ENCODE results near the gene BRCC3.

The BRCC3 gene

GRCh38 chrX:155048977-155049619 is 22.2 kb upstream of the BRCC3 start:
- H3K9me3 ChIP-seq (ENCODE audit: control insufficient read depth, insufficient read depth, low read length), result no peaks in the 10 kb centered on the region

DNA sequence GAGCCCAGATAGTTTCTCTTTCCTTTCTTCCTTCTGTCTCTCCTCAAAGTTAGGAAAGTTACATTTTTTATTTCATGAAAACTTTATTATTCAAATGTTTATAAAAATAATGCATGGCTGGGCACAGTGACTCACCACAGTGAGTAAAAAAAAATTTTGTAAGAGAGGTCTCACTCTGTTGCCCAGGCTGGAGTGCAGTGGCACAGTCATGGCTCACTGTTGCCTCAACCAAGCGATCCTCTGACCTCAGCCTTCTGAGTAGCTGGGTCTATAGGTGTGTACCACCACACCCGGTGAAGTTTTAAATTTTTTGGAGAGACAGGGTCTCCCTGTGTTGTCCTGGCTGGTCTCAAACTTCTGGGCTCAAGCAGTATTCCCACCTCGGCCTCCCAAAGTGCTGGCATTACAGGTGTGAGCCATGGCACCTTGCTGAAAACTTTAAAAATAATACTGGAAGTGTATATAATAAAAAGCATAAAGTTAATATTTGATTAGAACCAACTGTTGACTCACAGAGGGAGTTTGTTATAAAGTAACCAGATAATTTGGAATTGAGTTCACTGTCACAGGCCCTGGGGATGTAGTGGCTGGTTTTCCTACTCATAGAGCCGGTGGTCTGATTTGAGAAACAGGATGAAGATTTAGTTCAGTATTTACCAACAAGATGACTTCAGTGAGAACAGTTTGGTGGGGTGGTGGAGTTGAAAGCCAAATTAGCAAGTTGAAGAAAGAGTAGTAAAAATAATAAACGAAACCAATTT is 18.4 kb upstream of the BRCC3 start:
- H3K36me3 ChIP-seq (ENCODE audit: insufficient read depth, low read length), result no peaks in the 10 kb centered on the region
- no peak overlapping the region for H3K9ac ChIP-seq (ENCODE audit: low read depth, low read length)
- no peaks in the 10 kb centered on the region for H3K9me3 ChIP-seq (ENCODE audit: control insufficient read depth, insufficient read depth, low read length)
- H3K4me1 ChIP-seq (ENCODE audit: insufficient read depth, low read length), result 0 out of 2 replicates have a peak, but pooled peaks cover 7% of the 10 kb centered on the region

More at GRCh38 chrX:155048977-155049619, 22.2 kb upstream of the BRCC3 start:
- H3K36me3 ChIP-seq (ENCODE audit: insufficient read depth, low read length), result no peaks in the 10 kb centered on the region
- H3K4me1 ChIP-seq (ENCODE audit: insufficient read depth, low read length), result no peaks in the 10 kb centered on the region
- no peak overlapping the region for H3K9ac ChIP-seq (ENCODE audit: low read depth, low read length)

GRCh38 chrX:155053656-155054055 is 17.7 kb upstream of the BRCC3 start:
- 0 out of 2 replicates have a peak, but pooled peaks cover 7% of the 10 kb centered on the region for H3K4me1 ChIP-seq (ENCODE audit: insufficient read depth, low read length)
- no peaks in the 10 kb centered on the region for H3K36me3 ChIP-seq (ENCODE audit: insufficient read depth, low read length)
- no peak overlapping the region for H3K9ac ChIP-seq (ENCODE audit: low read depth, low read length)
- H3K9me3 ChIP-seq (ENCODE audit: control insufficient read depth, insufficient read depth, low read length), result no peaks in the 10 kb centered on the region

DNA sequence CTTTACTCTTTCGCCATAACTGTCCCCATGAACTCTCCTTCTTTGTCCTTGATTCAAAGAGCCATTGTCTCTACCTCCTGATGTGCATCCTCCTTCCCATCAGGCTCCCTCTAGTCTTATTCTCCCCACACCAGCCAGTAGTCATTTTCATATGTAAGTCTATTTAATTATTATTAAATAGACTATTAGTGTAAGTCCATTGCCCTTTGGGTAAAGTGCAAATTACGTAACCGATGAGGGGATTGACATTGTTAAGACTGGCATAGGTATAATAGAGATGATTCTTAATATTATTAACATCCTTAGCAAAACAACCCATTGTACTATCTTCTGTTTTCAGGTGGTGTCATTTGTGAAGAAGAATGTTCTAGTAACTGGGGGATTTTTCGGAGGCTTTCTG is 17.1 kb upstream of the BRCC3 start:
- Histone ChIP-seq H3K9me3 (ENCODE audit: control insufficient read depth, insufficient read depth, low read length) (no peaks in the 10 kb centered on the region), H3K9ac (ENCODE audit: low read depth, low read length) (no peak overlapping the region), H3K4me1 (ENCODE audit: insufficient read depth, low read length) (0 out of 2 replicates have a peak, but pooled peaks cover 7% of the 10 kb centered on the region), H3K36me3 (ENCODE audit: insufficient read depth, low read length) (no peaks in the 10 kb centered on the region)

- Histone ChIP-seq H3K9me3 (ENCODE audit: control insufficient read depth, insufficient read depth, low read length) (no peaks in the 10 kb centered on the region), H3K4me1 (ENCODE audit: insufficient read depth, low read length) (0 out of 2 replicates have a peak, but pooled peaks cover 7% of the 10 kb centered on the region), H3K9ac (ENCODE audit: low read depth, low read length) (no peak overlapping the region), H3K36me3 (ENCODE audit: insufficient read depth, low read length) (no peaks in the 10 kb centered on the region)
Observed at GRCh38 chrX:155055494-155055893, 15.8 kb upstream of the BRCC3 start.

DNA sequence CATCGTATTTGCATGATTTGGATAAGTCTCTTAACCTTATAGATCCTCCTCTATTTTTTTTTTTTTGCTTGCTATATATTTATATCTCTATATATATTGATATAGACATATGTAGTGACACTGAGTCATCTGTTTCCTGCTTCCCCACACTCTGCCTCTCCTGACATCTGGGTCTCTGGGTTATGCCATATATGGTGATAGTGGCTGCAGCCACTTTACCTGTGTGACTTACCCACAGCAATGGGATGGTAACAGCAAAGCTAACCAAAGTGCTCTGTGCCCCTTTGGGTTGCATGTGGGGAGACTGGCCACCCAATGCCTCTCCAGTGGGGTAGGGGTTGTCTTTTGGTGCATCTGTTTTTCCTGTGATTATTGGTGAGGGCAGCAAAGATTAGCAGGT is 14.8 kb upstream of the BRCC3 start:
- Histone ChIP-seq H3K36me3 (ENCODE audit: insufficient read depth, low read length) (no peaks in the 10 kb centered on the region), H3K9ac (ENCODE audit: low read depth, low read length) (no peak overlapping the region), H3K4me1 (ENCODE audit: insufficient read depth, low read length) (0 out of 2 replicates have a peak, but pooled peaks cover 7% of the 10 kb centered on the region), H3K9me3 (ENCODE audit: control insufficient read depth, insufficient read depth, low read length) (no peaks in the 10 kb centered on the region)

DNA sequence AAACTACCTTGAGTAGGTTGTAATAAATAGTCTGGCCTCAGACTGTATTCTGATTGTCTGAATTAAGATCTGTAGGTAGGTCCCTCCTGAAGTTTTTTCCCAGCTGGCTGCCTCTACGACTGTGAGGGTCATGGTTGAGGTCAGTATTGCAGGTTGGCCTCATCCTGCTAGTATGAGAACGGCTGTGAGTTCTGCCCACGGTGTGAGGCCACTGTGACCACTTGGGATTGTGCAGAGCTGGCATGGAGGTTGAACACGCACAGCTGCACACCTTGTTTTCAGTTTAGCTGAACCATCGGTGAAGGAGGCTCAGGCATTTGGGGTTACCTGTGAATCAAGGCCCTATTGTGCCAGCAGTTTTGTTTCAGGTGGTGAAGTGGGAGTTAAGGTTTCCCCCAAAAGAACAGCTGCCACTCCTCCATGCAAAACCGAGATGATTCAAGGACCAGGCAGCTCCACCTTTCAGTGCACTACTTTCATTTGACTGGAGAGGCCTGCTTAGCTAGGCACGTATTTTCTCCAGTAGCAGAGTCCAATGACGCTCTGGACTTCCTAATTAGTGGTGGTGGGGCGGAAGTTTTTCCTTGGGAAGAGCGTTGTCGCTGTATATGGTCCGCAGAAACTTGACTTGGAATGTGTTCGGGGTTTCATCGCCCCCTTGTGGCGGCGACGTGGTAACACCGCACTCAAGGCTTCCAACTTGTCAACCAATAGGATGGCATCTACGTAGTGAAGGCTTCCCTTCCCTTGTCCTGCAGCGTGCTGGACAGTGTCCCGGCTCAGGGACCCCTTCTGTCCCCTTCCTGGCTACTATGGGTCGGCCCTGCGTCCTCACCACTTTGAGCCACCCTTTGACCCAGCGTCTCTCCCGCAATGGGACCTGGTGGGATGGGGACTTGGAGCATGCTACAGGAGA is 14.2 kb upstream of the BRCC3 start:
- Histone ChIP-seq H3K36me3 (ENCODE audit: insufficient read depth, low read length) (no peaks in the 10 kb centered on the region), H3K9ac (ENCODE audit: low read depth, low read length) (peak overlapping the region; percentile 29; the same call in 1 of the 2 replicates), H3K9me3 (ENCODE audit: control insufficient read depth, insufficient read depth, low read length) (no peaks in the 10 kb centered on the region), H3K4me1 (ENCODE audit: insufficient read depth, low read length) (0 out of 2 replicates have a peak, but pooled peaks cover 7% of the 10 kb centered on the region)

DNA sequence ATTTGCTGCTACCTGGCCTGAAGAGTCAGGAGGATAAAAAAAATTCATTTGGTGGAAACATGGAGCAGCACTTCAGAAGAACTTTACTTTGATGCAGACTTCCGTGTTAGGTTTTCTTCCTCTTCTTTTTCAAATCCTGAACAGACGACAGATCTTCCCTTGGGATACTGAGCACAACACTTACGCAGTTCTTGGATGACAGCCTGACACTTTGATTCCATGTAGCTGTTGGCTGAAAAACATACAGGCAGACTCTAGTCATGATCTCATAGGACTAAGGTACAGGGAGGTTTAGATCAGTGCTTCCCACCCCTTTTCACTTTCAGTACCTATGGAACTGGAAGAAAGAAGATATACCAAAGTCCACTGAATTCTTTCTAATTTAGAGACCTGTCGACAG is 9.5 kb upstream of the BRCC3 start:
- peaks cover 10% of the 10 kb centered on the region; the same call in 1 of the 2 replicates for H3K4me1 ChIP-seq (ENCODE audit: insufficient read depth, low read length)
- H3K9ac ChIP-seq (ENCODE audit: low read depth, low read length), result no peak overlapping the region
- no peaks in the 10 kb centered on the region for H3K36me3 ChIP-seq (ENCODE audit: insufficient read depth, low read length)
- H3K9me3 ChIP-seq (ENCODE audit: control insufficient read depth, insufficient read depth, low read length), result no peaks in the 10 kb centered on the region

DNA sequence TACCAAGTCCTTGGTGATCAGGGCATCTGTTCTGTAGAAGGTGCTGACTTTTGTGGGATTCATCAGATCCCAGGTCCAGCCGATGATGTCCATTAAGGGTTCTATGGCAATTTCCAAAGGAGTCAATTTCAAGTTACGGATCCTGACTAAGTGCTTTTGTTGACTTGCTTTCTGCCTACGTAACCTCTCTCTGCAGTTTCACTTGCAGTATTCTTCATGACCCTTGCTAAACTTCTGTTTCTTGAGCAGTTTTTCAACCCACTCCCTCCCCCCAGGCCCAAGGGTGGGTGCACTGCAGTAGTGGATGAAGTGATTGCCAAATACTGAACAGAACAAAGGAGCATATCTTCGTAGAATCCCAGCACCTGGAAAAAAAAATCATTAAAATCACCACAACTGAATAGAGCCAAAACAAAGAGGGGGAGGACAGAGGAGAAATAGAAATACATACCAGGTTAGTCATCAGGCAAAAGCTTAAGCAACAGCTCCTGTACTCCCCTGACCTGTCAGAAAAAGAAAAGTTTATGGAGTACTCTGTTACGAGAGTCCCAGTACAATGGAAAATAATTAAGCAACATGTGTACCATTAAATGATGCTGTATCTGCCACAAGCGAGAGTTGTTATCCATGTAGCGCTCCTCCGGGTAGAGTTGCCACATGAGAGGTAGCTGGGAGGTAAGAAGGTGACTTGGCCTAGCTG is 6.1 kb upstream of the BRCC3 start:
- H3K9me3 ChIP-seq (ENCODE audit: control insufficient read depth, insufficient read depth, low read length), result no peaks in the 10 kb centered on the region
- peaks cover 9% of the 10 kb centered on the region; the same call in 1 of the 2 replicates for H3K4me1 ChIP-seq (ENCODE audit: insufficient read depth, low read length)
- no peak overlapping the region for H3K9ac ChIP-seq (ENCODE audit: low read depth, low read length)
- no peaks in the 10 kb centered on the region for H3K36me3 ChIP-seq (ENCODE audit: insufficient read depth, low read length)

- H3K9ac ChIP-seq (ENCODE audit: low read depth, low read length), result no peak overlapping the region
- H3K9me3 ChIP-seq (ENCODE audit: control insufficient read depth, insufficient read depth, low read length), result no peaks in the 10 kb centered on the region
- H3K36me3 ChIP-seq (ENCODE audit: insufficient read depth, low read length), result no peaks in the 10 kb centered on the region; the same call in 1 of the 2 replicates
- H3K4me1 ChIP-seq (ENCODE audit: insufficient read depth, low read length), result peaks cover 9% of the 10 kb centered on the region; the same call in 1 of the 2 replicates
Observed at GRCh38 chrX:155068165-155068564, 3.1 kb upstream of the BRCC3 start.

DNA sequence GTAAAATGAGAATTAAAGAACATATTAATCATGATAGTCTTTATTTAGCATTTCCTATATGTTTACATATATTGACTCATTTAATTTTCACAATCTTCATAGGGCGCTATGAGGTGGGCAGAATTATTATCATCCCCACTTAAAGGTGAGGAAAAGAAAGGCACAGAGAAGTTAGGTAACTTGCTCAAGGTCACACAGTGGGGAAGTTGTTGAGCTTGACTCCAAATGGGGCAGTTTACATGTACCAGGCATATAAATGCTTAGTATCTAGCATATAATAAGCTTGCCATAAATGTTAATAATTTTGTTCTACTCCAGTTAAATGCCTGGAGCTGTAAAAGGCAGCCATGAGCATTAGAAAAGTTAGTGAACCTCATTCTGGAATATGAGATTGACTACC is 1.9 kb upstream of the BRCC3 start:
- no peak overlapping the region; the same call in 1 of the 2 replicates for H3K9ac ChIP-seq (ENCODE audit: low read depth, low read length)
- no peaks in the 10 kb centered on the region for H3K9me3 ChIP-seq (ENCODE audit: control insufficient read depth, insufficient read depth, low read length)
- peaks cover 2% of the 10 kb centered on the region; the same call in 1 of the 2 replicates for H3K36me3 ChIP-seq (ENCODE audit: insufficient read depth, low read length)
- peaks cover 9% of the 10 kb centered on the region; the same call in 1 of the 2 replicates for H3K4me1 ChIP-seq (ENCODE audit: insufficient read depth, low read length)

DNA sequence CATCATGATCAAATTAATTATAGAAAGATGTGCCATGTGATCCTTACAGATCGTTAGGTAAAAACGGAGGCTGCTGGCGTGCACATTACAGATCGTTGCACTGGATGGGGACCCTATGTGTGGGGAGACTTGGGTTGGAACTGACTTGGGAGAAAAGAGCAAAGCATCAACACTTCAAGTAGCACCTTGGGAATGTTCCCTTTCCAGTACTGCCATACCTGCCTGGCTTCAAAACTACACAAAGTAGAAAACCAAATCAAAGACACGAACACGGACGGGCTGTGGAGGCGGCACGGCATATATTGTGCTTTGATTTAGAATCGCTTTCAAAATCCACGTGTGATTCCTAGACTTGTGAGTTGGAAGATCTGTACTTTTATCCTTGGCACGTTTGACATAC is 1.3 kb upstream of the BRCC3 start:
- Histone ChIP-seq H3K4me1 (ENCODE audit: insufficient read depth, low read length) (peaks cover 5% of the 10 kb centered on the region; the same call in 1 of the 2 replicates), H3K36me3 (ENCODE audit: insufficient read depth, low read length) (peaks cover 2% of the 10 kb centered on the region; the same call in 1 of the 2 replicates), H3K9ac (ENCODE audit: low read depth, low read length) (peak overlapping the region; percentile 78), H3K9me3 (ENCODE audit: control insufficient read depth, insufficient read depth, low read length) (no peaks in the 10 kb centered on the region)

DNA sequence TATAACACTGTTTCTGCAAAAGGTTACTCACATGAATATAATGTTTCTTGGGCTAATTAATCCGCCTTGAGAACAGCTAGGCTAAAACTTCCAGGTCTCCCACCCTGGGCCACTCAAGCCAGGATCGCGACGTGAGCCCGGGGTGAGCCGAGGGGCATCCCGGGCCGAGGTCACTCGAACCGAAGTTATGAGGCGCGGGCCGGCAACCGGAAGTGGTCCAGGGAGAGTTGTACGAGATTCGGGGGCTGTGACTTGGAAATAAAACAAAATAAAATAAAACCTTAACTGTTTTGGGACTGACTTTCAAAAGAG is 689 bp upstream of the BRCC3 start:
- Histone ChIP-seq H3K9ac (ENCODE audit: low read depth, low read length) (peak overlapping the region; percentile 78), H3K4me1 (ENCODE audit: insufficient read depth, low read length) (peaks cover 3% of the 10 kb centered on the region; the same call in 1 of the 2 replicates), H3K36me3 (ENCODE audit: insufficient read depth, low read length) (peaks cover 2% of the 10 kb centered on the region; the same call in 1 of the 2 replicates)

More for the DNA sequence above, 689 bp upstream of the BRCC3 start:
- H3K9me3 ChIP-seq (ENCODE audit: control insufficient read depth, insufficient read depth, low read length), result no peaks in the 10 kb centered on the region

Measured in ES-I3 (cell line).